Measurements from ENCODE around the gene GATD1. TPM values are rescaled to one million over a fixed set of nuclear protein-coding genes. Genes with fewer than 3 reads are reported as not detected.
"Not testable (repeated sequence)": the region's sequence is repeated elsewhere in the genome, so short reads cannot be mapped to it uniquely, and the experiment has no call there.

The GATD1 gene
- total RNA-seq, 2 experiments from 2014 or later = 47.7 to 51.9 TPM

GRCh38 chr11:747158-748006 lies 29.9 kb downstream of the GATD1 start, which contains the start of gene TALDO1:
Gene TALDO1, plus strand, starts transcription at chr11:747464. Its CDS starts 18 bp downstream, at chr11:747482.
- Mint-ChIP-seq H3K9me3 (no peaks in the 10 kb centered on the region), H3K4me3 (peak within 1 kb of the TSS; percentile 86), H3K36me3 (peaks cover 1% of the 10 kb centered on the region), H3K27me3 (no peaks in the 10 kb centered on the region), H3K4me1 (peaks cover 15% of the 10 kb centered on the region), H3K27ac (peak within 1 kb of the TSS; percentile 79)
- DNase-seq = peak; percentile 94

GRCh38 chr11:746289-747157 lies 30.8 kb downstream of the GATD1 start:
- Mint-ChIP-seq H3K9me3 (no peaks in the 10 kb centered on the region), H3K27ac (peak overlapping the region; percentile 70), H3K4me1 (peaks cover 15% of the 10 kb centered on the region), H3K27me3 (no peaks in the 10 kb centered on the region), H3K4me3 (peak overlapping the region; percentile 83), H3K36me3 (peaks cover 1% of the 10 kb centered on the region)
- DNase-seq = peak; percentile 48

GRCh38 chr11:745428-745827 lies 31.9 kb downstream of the GATD1 start:
- no peak overlapping the region for H3K27ac Mint-ChIP-seq

DNA sequence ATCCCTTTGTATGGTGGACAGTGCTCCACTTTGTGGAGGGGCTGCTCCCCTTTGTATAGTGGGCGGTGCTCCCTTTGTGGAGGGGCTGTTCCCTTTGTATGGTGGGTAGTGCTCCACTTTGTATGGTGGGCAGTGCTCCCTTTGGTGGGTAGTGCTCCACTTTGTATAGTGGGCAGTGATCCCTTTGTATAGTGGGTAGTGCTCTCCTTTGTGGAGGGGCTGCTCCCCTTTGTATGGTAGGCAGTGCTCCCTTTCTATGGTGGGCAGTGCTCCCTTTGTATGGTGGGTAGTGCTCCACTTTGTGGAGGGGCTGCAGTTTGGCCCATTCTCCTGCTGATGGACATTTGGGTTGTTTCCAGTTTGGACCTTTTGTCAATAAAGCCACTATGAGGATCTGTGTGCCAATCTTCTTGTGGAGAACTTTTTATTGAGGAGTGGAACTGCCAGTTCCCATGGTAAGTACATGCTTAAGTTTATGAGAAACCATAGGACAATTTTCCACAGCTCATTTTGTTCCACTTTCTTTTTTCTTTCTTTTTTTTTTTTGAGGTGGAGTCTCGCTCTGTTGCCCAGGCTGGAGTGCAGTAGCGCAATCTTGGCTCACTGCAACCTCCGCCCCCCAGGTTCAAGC lies 34.6 kb downstream of the GATD1 start:
- Mint-ChIP-seq H3K36me3 (no peaks in the 10 kb centered on the region), H3K27me3 (no peaks in the 10 kb centered on the region), H3K9me3 (no peaks in the 10 kb centered on the region), H3K4me1 (peaks cover 10% of the 10 kb centered on the region), H3K4me3 (no peak overlapping the region), H3K27ac (no peak overlapping the region)
- DNase-seq = no peak

More at GRCh38 chr11:745428-745827, 31.9 kb downstream of the GATD1 start:
- no peaks in the 10 kb centered on the region for H3K27me3 Mint-ChIP-seq
- H3K4me1 Mint-ChIP-seq = peaks cover 15% of the 10 kb centered on the region
- peaks cover 1% of the 10 kb centered on the region for H3K36me3 Mint-ChIP-seq
- DNase-seq = no peak
- no peaks in the 10 kb centered on the region for H3K9me3 Mint-ChIP-seq
- H3K4me3 Mint-ChIP-seq = no peak overlapping the region

- Mint-ChIP-seq H3K27me3 (no peaks in the 10 kb centered on the region), H3K36me3 (no peaks in the 10 kb centered on the region), H3K4me1 (peaks cover 15% of the 10 kb centered on the region), H3K4me3 (no peak overlapping the region), H3K27ac (no peak overlapping the region), H3K9me3 (no peaks in the 10 kb centered on the region)
- DNase-seq = no peak
Observed at GRCh38 chr11:742156-742546, 35.1 kb downstream of the GATD1 start.

GRCh38 chr11:737899-738298 lies 39.4 kb downstream of the GATD1 start:
- not testable (repeated sequence) for H3K27ac Mint-ChIP-seq, DNase-seq, H3K27me3 Mint-ChIP-seq, H3K9me3 Mint-ChIP-seq, H3K36me3 Mint-ChIP-seq
- Mint-ChIP-seq H3K4me3 (peak overlapping the region; percentile 33), H3K4me1 (peaks cover 16% of the 10 kb centered on the region)

- no peaks in the 10 kb centered on the region for H3K36me3 Mint-ChIP-seq
- H3K27ac Mint-ChIP-seq = no peak overlapping the region
- H3K9me3 Mint-ChIP-seq = peaks cover 3% of the 10 kb centered on the region
- H3K4me3 Mint-ChIP-seq = peak overlapping the region; percentile 33
- peaks cover 16% of the 10 kb centered on the region for H3K4me1 Mint-ChIP-seq
- DNase-seq = no peak
- peaks cover 3% of the 10 kb centered on the region for H3K27me3 Mint-ChIP-seq
Observed at GRCh38 chr11:737366-737765, 39.9 kb downstream of the GATD1 start.

- peaks cover 16% of the 10 kb centered on the region for H3K4me1 Mint-ChIP-seq
- not testable (repeated sequence) for H3K27me3 Mint-ChIP-seq, H3K36me3 Mint-ChIP-seq, H3K9me3 Mint-ChIP-seq, H3K27ac Mint-ChIP-seq, H3K4me3 Mint-ChIP-seq, DNase-seq
Observed at GRCh38 chr11:734541-734940, 42.7 kb downstream of the GATD1 start.

GRCh38 chr11:733072-733471 lies 44.2 kb downstream of the GATD1 start:
- peaks cover 13% of the 10 kb centered on the region for H3K4me1 Mint-ChIP-seq
- H3K4me3 Mint-ChIP-seq = no peak overlapping the region
- H3K27ac Mint-ChIP-seq = no peak overlapping the region
- DNase-seq = no peak
- peaks cover 3% of the 10 kb centered on the region for H3K9me3 Mint-ChIP-seq
- peaks cover 3% of the 10 kb centered on the region for H3K27me3 Mint-ChIP-seq
- H3K36me3 Mint-ChIP-seq = no peaks in the 10 kb centered on the region

DNA sequence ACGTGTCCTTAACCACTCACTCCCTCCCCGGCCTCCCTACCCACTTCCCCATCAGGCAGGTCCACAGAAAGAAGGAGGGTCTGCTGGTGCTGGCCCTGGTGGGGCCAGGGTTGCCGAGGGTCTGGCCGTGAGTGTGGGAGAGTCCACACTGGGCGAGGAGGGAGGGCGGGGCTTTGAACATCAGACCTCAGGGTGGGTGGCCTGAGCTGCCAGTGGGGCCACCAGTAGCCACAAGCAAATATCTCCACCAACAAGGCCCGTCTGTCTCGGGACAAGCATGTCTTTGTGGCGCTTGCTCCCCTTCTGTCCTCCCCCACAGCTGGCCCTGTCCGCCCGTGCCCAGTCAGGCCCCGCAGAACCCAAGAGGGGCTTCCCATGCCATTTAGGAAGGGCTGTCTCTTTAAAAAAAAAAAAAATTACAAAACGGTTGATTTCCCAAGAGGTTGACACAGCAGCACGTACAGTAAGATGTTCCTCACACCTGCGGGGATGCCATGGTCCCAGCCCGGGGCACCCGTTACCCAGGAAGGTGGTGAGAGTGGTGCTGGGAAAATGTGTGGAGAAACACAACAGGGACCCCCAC lies 47.7 kb downstream of the GATD1 start:
- no peaks in the 10 kb centered on the region for H3K27me3 Mint-ChIP-seq
- DNase-seq = no peak
- no peak overlapping the region for H3K4me3 Mint-ChIP-seq
- H3K36me3 Mint-ChIP-seq = no peaks in the 10 kb centered on the region
- H3K4me1 Mint-ChIP-seq = peaks cover 6% of the 10 kb centered on the region
- H3K9me3 Mint-ChIP-seq = no peaks in the 10 kb centered on the region
- peak overlapping the region; percentile 50 for H3K27ac Mint-ChIP-seq

DNA sequence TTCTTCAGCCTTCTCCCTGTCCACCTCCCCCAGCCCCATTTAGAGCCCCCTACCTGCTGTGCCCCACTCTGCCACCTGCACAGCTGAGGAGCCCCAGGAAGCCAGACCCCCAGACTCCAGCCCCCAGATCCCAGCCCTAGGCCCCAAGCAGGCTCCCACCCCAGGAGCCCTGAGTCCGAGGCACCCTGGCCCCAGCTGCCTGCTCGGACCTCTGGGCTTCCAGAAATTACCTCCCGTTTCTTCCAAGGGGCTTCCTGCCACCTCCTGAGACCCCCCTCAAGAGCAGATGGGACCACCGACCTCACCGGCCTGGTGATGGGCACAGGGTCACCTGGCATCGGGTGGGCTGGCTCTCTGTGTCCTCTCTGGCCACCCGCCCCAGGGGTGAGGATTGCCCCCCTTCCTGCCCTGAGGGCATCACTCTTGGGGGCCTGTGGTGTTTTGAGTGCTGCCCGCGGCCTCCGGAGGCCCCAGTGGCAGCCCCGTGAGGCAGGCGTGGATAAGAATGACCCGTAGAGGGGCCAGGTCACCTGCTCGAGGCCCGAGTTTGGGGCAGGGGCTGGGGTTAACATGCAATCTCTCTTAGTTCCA lies 48.3 kb downstream of the GATD1 start:
- H3K27ac Mint-ChIP-seq = no peak overlapping the region
- peaks cover 8% of the 10 kb centered on the region for H3K4me1 Mint-ChIP-seq
- DNase-seq = no peak
- no peak overlapping the region for H3K4me3 Mint-ChIP-seq
- H3K27me3 Mint-ChIP-seq = no peaks in the 10 kb centered on the region
- no peaks in the 10 kb centered on the region for H3K9me3 Mint-ChIP-seq
- no peaks in the 10 kb centered on the region for H3K36me3 Mint-ChIP-seq

DNA sequence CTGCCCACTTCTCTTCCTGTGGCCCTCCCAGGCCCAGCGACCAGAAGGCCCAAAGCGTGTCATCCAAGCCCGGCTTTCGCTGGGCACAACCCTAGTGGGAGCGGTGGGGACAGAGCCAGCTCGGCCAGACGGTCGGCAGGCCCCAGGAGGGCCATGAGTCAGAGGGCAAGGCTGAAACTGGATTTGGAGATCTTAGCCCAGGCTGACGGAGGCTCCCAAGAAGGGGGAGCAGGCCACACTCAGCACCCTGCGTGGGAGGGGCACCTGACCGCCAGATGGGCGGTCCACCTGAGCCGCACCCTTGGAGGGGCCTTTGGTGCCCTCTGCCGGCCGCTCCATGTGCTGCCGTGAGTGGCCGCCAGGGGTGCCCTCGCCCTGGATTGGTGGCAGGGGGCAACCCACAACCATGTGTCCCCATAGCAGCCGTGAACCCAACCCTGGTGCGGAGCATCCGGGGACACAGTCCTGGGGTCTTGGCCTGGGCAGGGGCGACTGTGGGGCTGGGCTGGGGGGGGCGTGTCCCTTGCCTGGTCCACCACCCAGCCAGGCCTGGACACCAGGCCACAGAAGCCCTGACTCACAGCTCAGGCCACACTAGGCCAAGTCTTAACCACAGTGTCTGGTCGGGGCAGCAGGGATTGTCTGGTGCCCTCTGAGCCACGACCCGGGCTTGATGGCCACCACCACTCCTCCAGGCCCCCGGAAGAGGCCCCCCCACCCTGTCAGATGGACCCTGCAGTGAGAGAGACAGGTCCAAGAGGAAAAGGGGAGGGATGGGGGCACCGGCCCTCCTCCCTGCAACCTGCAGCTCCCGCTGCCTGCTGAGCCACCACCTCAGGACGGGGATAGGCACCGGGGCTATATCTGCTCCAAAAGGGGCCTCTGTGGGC lies 49.2 kb downstream of the GATD1 start:
- no peak overlapping the region for H3K27ac Mint-ChIP-seq
- DNase-seq = peak; percentile 86
- H3K4me3 Mint-ChIP-seq = no peak overlapping the region
- no peaks in the 10 kb centered on the region for H3K9me3 Mint-ChIP-seq
- H3K4me1 Mint-ChIP-seq = peaks cover 13% of the 10 kb centered on the region
- peaks cover 2% of the 10 kb centered on the region for H3K27me3 Mint-ChIP-seq
- H3K36me3 Mint-ChIP-seq = no peaks in the 10 kb centered on the region

DNA sequence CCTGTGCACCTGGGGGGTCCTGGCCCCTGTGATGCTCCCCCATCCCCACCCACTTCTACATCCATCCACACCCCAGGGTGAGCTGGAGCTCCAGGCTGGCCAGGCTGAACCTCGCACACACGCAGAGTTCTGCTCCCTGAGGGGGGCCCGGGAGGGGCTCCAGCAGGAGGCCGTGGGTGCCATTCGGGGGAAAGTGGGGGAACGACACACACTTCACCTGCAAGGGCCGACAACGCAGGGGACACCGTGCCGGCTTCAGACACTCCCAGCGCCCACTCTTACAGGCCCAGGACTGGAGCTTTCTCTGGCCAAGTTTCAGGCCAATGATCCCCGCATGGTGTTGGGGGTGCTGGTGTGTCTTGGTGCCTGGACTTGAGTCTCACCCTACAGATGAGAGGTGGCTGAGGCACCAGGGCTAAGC lies 50.0 kb downstream of the GATD1 start:
- Mint-ChIP-seq H3K9me3 (no peaks in the 10 kb centered on the region), H3K4me3 (no peak overlapping the region), H3K27me3 (peaks cover 5% of the 10 kb centered on the region), H3K36me3 (no peaks in the 10 kb centered on the region), H3K4me1 (peaks cover 15% of the 10 kb centered on the region), H3K27ac (no peak overlapping the region)
- DNase-seq = no peak

Data from activated naive CD8-positive, alpha-beta T cell treated with anti-CD3 and anti-CD28 coated beads for 36 hours (primary cell).